K562 (cell line): ENCODE measurements around the gene BTRC. TPM values are rescaled to one million over a fixed set of nuclear protein-coding genes. Genes with fewer than 3 reads are reported as not detected.
A peak's percentile ranks its signal among the peaks of the same experiment; 100 is the strongest.

Experiments
- ATAC-seq: fragments of 200-7000 bp; cut with Tn5 transposase; 3 replicates; pipeline ENCODE4 v1.9.1; 2020; ENCODE audit warnings: moderate library complexity
- BruUV-seq: library from RNA; stranded (reverse); fragments of 400-500 nt; replicated peaks from 2 replicates; lab custom pipeline; 2021; lab: Mats Ljungman, UMichigan
- CTCF ChIA-PET: fragments of 300-600 bp; formaldehyde crosslinking; extraction: SDS; loops from one replicate; lab custom pipeline; 2021; ENCODE audit warnings: low intra/inter-chr PET ratio; lab: Yijun Ruan, JAX
- POLR2A ChIA-PET: fragments of 300-600, 350-650 bp; sonication (Branson Sonifier 250); formaldehyde crosslinking; extraction: SDS; loops from one replicate; lab custom pipeline; 2021; ENCODE audit warnings: antibody characterized with exemption, inconsistent platforms; lab: Yijun Ruan, JAX
- DNase-seq, 4 experiments: peaks; one replicate each; pipeline versions ENCODE4 v3.0.0 to v3.0.0-alpha.2; 2011 to 2018; ENCODE audit warnings: low spot score in 3 of 4, mixed read lengths in 3 of 4; ENCODE audit errors: extremely low read depth in 1 of 4
- FAIRE-seq: peaks from 2 replicates; lab custom pipeline; 2011; peaks lifted over from hg19 to GRCh38; lab: Jason Lieb, UNC
- H2AFZ ChIP-seq: 2 replicates; pipeline ENCODE4 v1.6.0; 2011; ENCODE audit warnings: low read depth, low read length, control low read depth, inconsistent platforms
- H3K27ac ChIP-seq: fragments of 200-600 bp; 3 replicates; pipeline ENCODE4 v1.8.0; 2011; ENCODE audit warnings: low read depth, mild to moderate bottlenecking, control low read depth, inconsistent platforms, low read length, moderate library complexity, mixed read lengths; ENCODE audit errors: extremely low read depth
- H3K27me3 ChIP-seq, 2 experiments: fragments of 300-600 bp in 1 of 2; 2 replicates in 1 of 2; 3 replicates in 1 of 2; pipeline versions ENCODE4 v1.6.0 to v1.8.0; 2011; ENCODE audit warnings: inconsistent platforms in 2 of 2, low read length in 2 of 2, mild to moderate bottlenecking in 1 of 2, mixed read lengths in 1 of 2, moderate library complexity in 1 of 2; ENCODE audit not compliant: control insufficient read depth in 2 of 2, insufficient read depth in 2 of 2
- H3K36me3 ChIP-seq: fragments of 300-600 bp; 3 replicates; pipeline ENCODE4 v1.8.0; 2011; ENCODE audit warnings: mild to moderate bottlenecking, low read length, inconsistent platforms; ENCODE audit not compliant: control insufficient read depth, insufficient read depth
- H3K4me1 ChIP-seq, 2 experiments: fragments of 200-600 bp in 1 of 2; replicated peaks in 1 of 2; 2 replicates in 1 of 2; 3 replicates in 1 of 2; pipeline versions ENCODE4 v1.5.1 to v1.8.0; 2011; ENCODE audit warnings: inconsistent platforms in 2 of 2, low read length in 2 of 2, mild to moderate bottlenecking in 1 of 2, mixed read lengths in 1 of 2, moderate library complexity in 1 of 2; ENCODE audit not compliant: control insufficient read depth in 2 of 2, insufficient read depth in 2 of 2
- H3K4me2 ChIP-seq: 2 replicates; pipeline ENCODE4 v1.6.1; 2011; ENCODE audit warnings: low read length, control low read depth, inconsistent platforms, mixed read lengths; ENCODE audit not compliant: insufficient read depth
- H3K4me3 ChIP-seq: fragments of 200-600 bp; sonication (generic), shearing (Covaris generic); 2 replicates; pipeline ENCODE4 v1.5.1; 2016; ENCODE audit warnings: control low read depth, inconsistent platforms
- H3K79me2 ChIP-seq: fragments of 200-600 bp; 3 replicates; pipeline ENCODE4 v1.8.0; 2011; ENCODE audit warnings: low read length, inconsistent platforms; ENCODE audit not compliant: control insufficient read depth, insufficient read depth
- H3K9ac ChIP-seq, 2 experiments: 2 replicates each; pipeline versions ENCODE4 v1.6.0 to v1.6.1; 2011; ENCODE audit warnings: low read depth in 2 of 2, low read length in 2 of 2, control low read depth in 1 of 2, inconsistent platforms in 1 of 2, mild to moderate bottlenecking in 1 of 2, mixed read lengths in 1 of 2; ENCODE audit not compliant: insufficient read depth in 1 of 2
- H3K9me1 ChIP-seq: one replicate; pipeline ENCODE4 v1.6.0; 2011; ENCODE audit warnings: inconsistent platforms, mild to moderate bottlenecking, low read length, moderate library complexity; ENCODE audit not compliant: control insufficient read depth, insufficient read depth
- H3K9me3 ChIP-seq: replicated peaks from 2 replicates; pipeline ENCODE4 v1.5.1; 2011; ENCODE audit warnings: low read depth, low read length, inconsistent platforms; ENCODE audit not compliant: control insufficient read depth, insufficient read depth
- H4K20me1 ChIP-seq: replicated peaks from 2 replicates; pipeline ENCODE4 v1.6.1; 2011; ENCODE audit warnings: low read length, inconsistent platforms, mixed read lengths; ENCODE audit not compliant: control insufficient read depth, insufficient read depth
- ASH1L ChIP-seq: fragments of 450-650 bp; IDR thresholded peaks from 2 replicates; pipeline ENCODE4 v1.6.1; 2018; ENCODE audit warnings: borderline replicate concordance, mild to moderate bottlenecking, low read depth; ENCODE audit not compliant: partially characterized antibody
- ELF4 ChIP-seq: fragments of 450-650 bp; formaldehyde crosslinking; IDR thresholded peaks from 2 replicates; pipeline ENCODE4 v1.4.0; 2022; ENCODE audit warnings: missing genetic modification characterization
- GABPB2 ChIP-seq: fragments of 250-450 bp; sonication (Bioruptor Pico); conservative IDR thresholded peaks from 2 replicates; pipeline ENCODE4 v1.5.1; 2021; ENCODE audit warnings: mild to moderate bottlenecking
- HMG20B ChIP-seq: fragments of 250-450 bp; sonication (Bioruptor Pico); IDR thresholded peaks from 2 replicates; pipeline ENCODE4 v1.5.0; 2021; ENCODE audit warnings: mild to moderate bottlenecking
- HSF4 ChIP-seq: fragments of 250-450 bp; sonication (Bioruptor Pico); IDR thresholded peaks from 2 replicates; pipeline ENCODE4 v2.1.2; 2022; ENCODE audit warnings: mild to moderate bottlenecking, moderate library complexity, borderline replicate concordance
- ILK ChIP-seq: fragments of 450-650 bp; IDR thresholded peaks from 2 replicates; pipeline ENCODE4 v1.6.1; 2016; ENCODE audit warnings: missing genetic modification characterization, low read depth, mild to moderate bottlenecking, missing compliant biosample characterization, moderate library complexity, borderline replicate concordance
- MEIS2 ChIP-seq: fragments of 450-650 bp; IDR thresholded peaks from 2 replicates; pipeline ENCODE4 v1.6.1; 2014; ENCODE audit warnings: mild to moderate bottlenecking; ENCODE audit not compliant: partially characterized antibody
- SP2 ChIP-seq: IDR thresholded peaks from 2 replicates; pipeline ENCODE4 v1.6.1; 2011; ENCODE audit warnings: mild to moderate bottlenecking, low read depth, low read length, moderate library complexity; ENCODE audit not compliant: poor library complexity, severe bottlenecking; ENCODE audit errors: extremely low read depth
- XRCC5 ChIP-seq: fragments of 200-400 bp; formaldehyde crosslinking; IDR thresholded peaks from 2 replicates; pipeline ENCODE4 v1.6.1; 2017; ENCODE audit warnings: low read depth, mild to moderate bottlenecking, low read length
- ZBTB33 ChIP-seq: sonication (generic); formaldehyde crosslinking; IDR thresholded peaks from 2 replicates; pipeline ENCODE4 v1.8.1; 2023; ENCODE audit warnings: mild to moderate bottlenecking, missing genetic modification reagents
- ZNF224 ChIP-seq: sonication (generic); formaldehyde crosslinking; IDR thresholded peaks from 2 replicates; pipeline ENCODE4 v1.8.0; 2022; ENCODE audit warnings: mild to moderate bottlenecking, missing genetic modification reagents
- ZNF41 ChIP-seq: fragments of 250-450 bp; sonication (Bioruptor Pico); conservative IDR thresholded peaks from 2 replicates; pipeline ENCODE4 v1.4.0; 2020; ENCODE audit warnings: mild to moderate bottlenecking
- WGBS: fragments of 100-300 bp; shearing (Covaris generic); methylation state at CpG from one replicate; pipeline ENCODE4 v1.1.6; 2016; ENCODE audit warnings: low coverage, mixed read lengths; ENCODE audit not compliant: insufficient coverage; ENCODE audit errors: missing lambda C conversion rate; 5-methylcytosine and 5-hydroxymethylcytosine counted together
- in situ Hi-C: fragments of 300-500 bp; cut with MboI; formaldehyde crosslinking; loops from 4 replicates; pipeline ENCODE4 v1.15.0; 2018; ENCODE audit warnings: inconsistent platforms, mixed read lengths
- intact Hi-C: fragments of 100-400 bp; cut with micrococcal nuclease; formaldehyde crosslinking; loops from 2 replicates; pipeline ENCODE4 v1.14.2; 2022
- polyA plus RNA-seq, 8 experiments: library from polyadenylated mRNA; depleted of rRNA in 4 of 8; stranded (reverse) in 5 of 8; unstranded in 3 of 8; fragments of >200 nt; fragmentation: Nextera tagmentation in 2 of 8; fragmentation: Illumina TruSeq in 1 of 8; extraction: Ambion mirVana in 2 of 8; extraction: Trizol in 1 of 8; gene quantifications; 2 replicates each; pipeline versions ENCODE4 v1.2.1 to v1.2.3, GENCODE V29; 2011 to 2014; ENCODE audit warnings: inconsistent platforms in 1 of 8, missing spikeins in 1 of 8
- total RNA-seq, 7 experiments: library from RNA; depleted of rRNA in 6 of 7; stranded (reverse); fragments of >200 nt in 6 of 7; fragmentation: Illumina TruSeq in 2 of 7; extraction: Trizol in 2 of 7; gene quantifications; 2 replicates each; pipeline versions ENCODE4 v1.2.1 to v1.2.3, GENCODE V29; 2011 to 2021; ENCODE audit warnings: low replicate concordance in 1 of 7

Gene BTRC
- total and polyA plus RNA-seq, 9 of the 15 experiments (the other 6 are each of a cell fraction or from before 2014, with no cell fraction given): 1.6 to 15.4 (median 7.0) TPM

- Histone ChIP-seq H3K79me2 (no peaks in the 10 kb centered on the region), H3K36me3 (no peaks in the 10 kb centered on the region), H3K4me1 (peaks cover 0 to 10% of the 10 kb centered on the region in 2 experiments; a peak in 2 of 5 replicates), H3K27me3 (no peaks in the 10 kb centered on the region), H3K9me1 (no peaks in the 10 kb centered on the region), H3K4me3 (no peak overlapping the region), H2AFZ (no peak overlapping the region), H3K27ac (no peak overlapping the region), H4K20me1 (peaks cover 6% of the 10 kb centered on the region), H3K9ac (no peak overlapping the region), H3K4me2 (no peak overlapping the region), H3K9me3 (no peaks in the 10 kb centered on the region)
- WGBS: 17% methylated on average over 2 of the region's 2 CpGs
- FAIRE-seq (no peak), ATAC-seq (no peak), DNase-seq (no peak)
- in situ Hi-C loops (no loop called here), intact Hi-C loops (no loop called here)
- TF ChIP-seq MEIS2 (peak; percentile 8), XRCC5 (no peak)
- POLR2A ChIA-PET: interaction anchor here (0.8 to 1.0 kb wide), 2 partner anchors 20 to 51 kb away, joined by 3 to 4 read pairs; no protein-coding TSS in a partner anchor
- CTCF ChIA-PET: no interaction called here
- no TSS peak for BruUV-seq
These were observed 39.4 kb downstream of the BTRC start for GRCh38 chr10:101393378-101393777.

GRCh38 chr10:101394524-101395133 is 40.7 kb downstream of the BTRC start:
- ChIA-PET POLR2A (interaction anchor here (1.0 to 1.1 kb wide), 2 partner anchors 12 to 42 kb away, joined by 3 read pairs; no protein-coding TSS in a partner anchor), CTCF (no interaction called here)
- ATAC-seq (peak; percentile 74), DNase-seq (peak in 2 of 4 experiments; percentile 16 to 40), FAIRE-seq (peak; percentile 72)
- no peak overlapping the region for H2AFZ ChIP-seq
- no peak overlapping the region; the same call in 2 of the 3 replicates for H3K27ac ChIP-seq
- no peaks in the 10 kb centered on the region for H3K9me1 ChIP-seq
- H4K20me1 ChIP-seq: peaks cover 6% of the 10 kb centered on the region
- no peak overlapping the region for H3K4me3 ChIP-seq
- intact Hi-C loops (no loop called here), in situ Hi-C loops (no loop called here)
- H3K79me2 ChIP-seq: no peaks in the 10 kb centered on the region
- WGBS: 7% methylated on average over 5 of the region's 5 CpGs
- no TSS peak for BruUV-seq
- peaks cover 0 to 10% of the 10 kb centered on the region in 2 experiments; a peak in 2 of 5 replicates for H3K4me1 ChIP-seq
- H3K9ac ChIP-seq: no peak overlapping the region
- H3K9me3 ChIP-seq: no peaks in the 10 kb centered on the region
- no peaks in the 10 kb centered on the region for H3K27me3 ChIP-seq
- no peak overlapping the region for H3K4me2 ChIP-seq
- no peaks in the 10 kb centered on the region for H3K36me3 ChIP-seq
- TF ChIP-seq ZNF41 (CRISPR knock-in tag) (no peak), ELF4 (CRISPR knock-in tag) (no peak), SP2 (no peak), ZNF224 (CRISPR knock-in tag) (no peak), ASH1L (no peak), GABPB2 (CRISPR knock-in tag) (no peak), MEIS2 (peak; percentile 33), ILK (tag) (no peak), ZBTB33 (CRISPR knock-in tag) (no peak), HMG20B (CRISPR knock-in tag) (no peak), HSF4 (no peak)
